HG03565 (cell line): ENCODE data around the gene DNAJB8.

Source experiments
- ATAC-seq: cut with Tn5 transposase; IDR thresholded peaks from one replicate; pipeline ENCODE4 v1.9.1; 2021; ENCODE audit warnings: mild to moderate bottlenecking, moderate library complexity; ENCODE audit not compliant: unreplicated experiment

DNAJB8 gene

GRCh38 chr3:128495435-128495970 is 28.8 kb upstream of the DNAJB8 start:
- ATAC-seq, result no peak

- ATAC-seq, result no peak
Measured at GRCh38 chr3:128494367-128494650, 27.6 kb upstream of the DNAJB8 start.

DNA sequence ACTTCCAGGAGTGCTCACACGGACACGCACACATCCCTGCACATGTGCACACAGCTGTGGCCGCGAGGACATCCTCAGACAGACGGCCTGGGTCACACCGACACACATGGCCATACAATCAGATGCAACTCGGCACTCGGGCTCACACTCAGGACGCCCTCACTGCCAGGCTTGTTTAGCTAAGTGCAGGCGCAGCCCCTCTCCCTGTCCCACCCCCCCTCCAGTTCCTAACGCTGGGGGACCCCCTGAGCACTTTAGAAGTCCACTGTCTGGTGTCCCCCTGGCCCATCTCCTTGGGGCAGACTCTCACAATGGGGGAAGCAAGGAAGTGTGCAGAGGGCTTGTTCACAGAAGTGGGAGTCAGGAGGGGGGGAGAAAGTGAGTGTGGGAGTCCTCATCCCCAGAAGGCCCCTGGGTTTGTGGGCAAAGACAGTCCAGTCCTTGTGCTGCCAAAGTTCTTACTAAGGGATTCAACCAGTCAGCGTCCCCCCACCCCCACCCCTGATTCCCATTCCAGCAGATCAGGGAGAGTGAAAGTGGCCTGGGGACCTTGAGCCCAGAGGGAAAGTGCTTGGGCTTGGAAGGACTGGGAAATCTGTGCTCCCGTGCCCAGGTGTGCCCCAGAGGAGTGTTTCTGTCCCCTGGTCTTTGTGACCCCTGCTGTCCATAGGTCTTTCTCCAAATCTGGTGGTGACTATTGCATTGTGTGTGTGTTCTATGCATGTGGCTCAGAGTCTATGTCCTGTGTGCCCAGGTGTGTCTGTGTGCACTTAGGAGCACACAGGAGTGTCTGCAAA is 27.1 kb upstream of the DNAJB8 start:
- ATAC-seq, result no peak

GRCh38 chr3:128492671-128493569 is 26.2 kb upstream of the DNAJB8 start, which contains the start of gene GATA2:
Gene GATA2, minus strand, starts transcription at chr3:128493201. Its CDS starts 6,170 bp downstream, at chr3:128487031.
- no peak for ATAC-seq

- no peak for ATAC-seq
Measured at GRCh38 chr3:128491941-128492670, 25.4 kb upstream of the DNAJB8 start.

GRCh38 chr3:128491691-128491940 is 24.9 kb upstream of the DNAJB8 start:
- no peak for ATAC-seq

DNA sequence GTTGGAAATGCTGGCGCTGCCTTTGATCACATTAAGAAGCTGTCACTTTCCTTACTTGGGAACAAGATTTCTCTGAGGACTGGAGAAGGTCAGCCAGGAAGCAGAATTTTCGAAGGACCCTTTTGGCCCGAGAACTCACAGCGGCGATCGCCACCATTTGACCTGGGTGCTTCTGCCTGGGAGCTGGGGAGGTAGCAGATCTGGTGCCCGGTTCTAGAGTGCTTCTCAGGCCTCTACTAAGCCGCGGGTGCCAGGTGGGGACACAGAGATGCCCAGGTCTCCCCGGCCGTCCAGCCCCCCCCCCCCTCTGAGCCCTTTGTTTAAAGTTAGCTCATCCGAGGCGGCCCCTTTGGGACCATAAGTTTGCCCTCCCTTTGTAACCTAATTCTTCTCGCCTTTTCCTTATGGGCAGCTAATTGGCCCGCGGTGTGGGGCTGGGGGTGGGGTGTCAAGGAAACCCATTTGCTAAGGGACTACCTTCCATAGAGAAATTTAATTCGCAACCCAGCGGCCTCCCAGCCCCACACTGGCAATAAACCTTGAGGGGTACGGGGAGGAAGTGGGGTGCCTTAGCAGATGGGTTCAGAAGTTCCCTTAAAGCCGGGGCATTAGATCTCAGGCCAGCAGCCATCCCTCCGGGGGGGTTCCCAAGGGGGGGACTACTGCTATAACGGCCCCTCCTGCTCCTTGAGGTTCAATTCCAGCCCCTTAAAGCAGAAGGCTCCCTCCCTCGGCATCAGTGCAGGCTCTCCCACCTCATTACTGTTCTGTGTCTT is 24.4 kb upstream of the DNAJB8 start:
- no peak for ATAC-seq

DNA sequence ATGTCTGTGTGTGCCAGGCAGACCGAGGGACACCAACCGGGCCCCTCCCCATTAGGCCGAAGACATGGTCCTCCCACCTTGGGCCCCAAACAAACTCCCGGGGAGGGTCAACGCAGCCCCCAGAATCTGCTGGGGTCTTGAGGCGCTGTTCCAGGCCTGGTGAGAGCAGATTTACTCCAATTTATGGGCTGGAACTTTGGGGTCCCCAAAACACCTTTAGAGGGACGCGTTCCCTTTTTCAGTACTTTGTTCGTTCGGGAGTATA is 23.9 kb upstream of the DNAJB8 start:
- no peak for ATAC-seq

- ATAC-seq, result no peak
Measured at GRCh38 chr3:128489927-128490649, 23.4 kb upstream of the DNAJB8 start.

DNA sequence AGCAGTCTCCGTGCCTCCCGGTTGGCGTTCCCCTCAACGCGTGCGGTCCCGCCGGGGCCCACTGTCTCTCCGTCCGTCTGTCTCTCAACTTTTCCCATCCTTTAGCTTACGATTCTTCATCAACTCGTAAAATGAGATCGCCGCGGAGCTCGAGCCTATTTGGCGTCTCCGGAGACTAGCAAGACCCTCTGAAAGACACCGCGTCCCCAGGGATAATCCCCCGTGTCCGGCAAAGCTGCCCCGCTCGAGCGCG is 22.9 kb upstream of the DNAJB8 start:
- ATAC-seq, result no peak

- ATAC-seq, result no peak
Measured at GRCh38 chr3:128488991-128489673, 22.4 kb upstream of the DNAJB8 start.

- no peak for ATAC-seq
Measured at GRCh38 chr3:128488636-128488990, 21.9 kb upstream of the DNAJB8 start.

DNA sequence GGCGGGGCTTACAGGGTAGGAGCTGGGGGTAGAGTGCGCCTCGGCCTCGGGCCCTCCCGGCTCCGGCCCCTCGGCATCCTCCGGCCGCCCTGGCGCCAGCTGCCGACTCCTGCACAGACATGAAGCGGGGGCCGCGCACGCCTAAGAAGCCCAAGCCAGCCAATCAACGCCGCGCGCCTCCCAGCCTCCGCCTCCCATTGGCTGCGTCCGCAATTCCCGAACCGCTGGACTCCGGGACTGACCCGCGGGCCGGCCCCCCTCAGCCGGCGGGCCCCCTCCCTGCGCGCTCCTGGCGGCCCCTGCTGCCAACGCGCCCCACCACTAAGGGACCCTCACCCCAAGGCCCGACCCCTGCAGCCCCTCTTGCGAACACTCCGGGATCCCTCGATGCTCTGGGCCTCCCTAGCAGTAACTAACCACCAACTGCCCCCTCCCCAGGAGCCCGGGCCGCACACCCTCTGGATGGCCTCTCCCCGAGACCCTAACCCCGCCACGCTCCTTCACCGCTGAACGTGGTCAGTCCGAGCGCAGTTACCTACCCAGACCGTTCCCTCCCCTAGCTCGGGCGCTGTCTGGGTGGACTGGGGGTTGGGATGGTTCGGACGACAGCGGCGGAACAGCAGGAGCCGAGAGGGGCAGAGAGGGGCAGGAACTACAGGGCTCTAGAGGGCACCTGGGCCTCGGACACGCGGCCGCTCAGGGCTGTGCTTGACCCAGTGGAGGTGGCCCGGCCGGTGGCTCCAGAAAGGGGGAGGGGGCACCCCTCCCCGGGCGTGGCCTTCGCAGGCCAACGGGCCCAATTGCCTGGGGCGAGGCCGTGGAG is 21.3 kb upstream of the DNAJB8 start:
- ATAC-seq, result no peak

DNA sequence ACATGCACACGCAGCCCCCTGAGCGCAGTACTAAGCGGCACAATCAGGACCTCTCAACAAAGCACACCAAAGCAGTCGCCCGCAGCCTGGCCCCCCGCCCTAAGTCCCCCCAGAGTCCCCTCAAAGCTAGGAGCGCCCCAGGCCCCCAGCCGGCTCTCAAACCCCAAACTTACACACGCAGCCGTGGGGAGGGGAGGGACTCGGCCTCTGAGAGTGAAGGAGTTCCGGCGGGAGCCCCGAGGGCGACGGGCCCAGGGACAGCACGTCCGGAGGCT is 20.8 kb upstream of the DNAJB8 start:
- ATAC-seq, result no peak

GRCh38 chr3:128486681-128487537 is 20.2 kb upstream of the DNAJB8 start:
- no peak for ATAC-seq

DNA sequence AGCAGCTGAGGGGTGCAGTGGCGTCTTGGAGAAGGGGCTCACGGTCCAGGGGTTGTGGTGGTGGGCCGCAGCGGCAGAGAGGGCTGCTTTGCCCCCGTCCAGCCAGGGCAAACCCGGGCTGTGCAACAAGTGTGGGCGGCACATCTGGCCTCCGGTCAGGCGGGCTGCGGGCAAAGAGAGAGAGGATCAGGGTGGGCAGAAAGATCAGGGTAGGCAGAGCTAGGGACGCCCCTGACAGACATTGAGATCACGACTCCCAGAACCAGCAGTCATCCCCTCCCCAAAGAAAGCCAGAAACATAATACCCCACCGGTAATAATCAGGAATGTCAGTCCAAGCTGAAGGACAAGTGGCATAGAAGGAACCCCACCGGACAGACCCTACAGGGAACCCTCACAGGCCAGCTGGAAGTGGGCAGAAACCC is 19.5 kb upstream of the DNAJB8 start:
- no peak for ATAC-seq

DNA sequence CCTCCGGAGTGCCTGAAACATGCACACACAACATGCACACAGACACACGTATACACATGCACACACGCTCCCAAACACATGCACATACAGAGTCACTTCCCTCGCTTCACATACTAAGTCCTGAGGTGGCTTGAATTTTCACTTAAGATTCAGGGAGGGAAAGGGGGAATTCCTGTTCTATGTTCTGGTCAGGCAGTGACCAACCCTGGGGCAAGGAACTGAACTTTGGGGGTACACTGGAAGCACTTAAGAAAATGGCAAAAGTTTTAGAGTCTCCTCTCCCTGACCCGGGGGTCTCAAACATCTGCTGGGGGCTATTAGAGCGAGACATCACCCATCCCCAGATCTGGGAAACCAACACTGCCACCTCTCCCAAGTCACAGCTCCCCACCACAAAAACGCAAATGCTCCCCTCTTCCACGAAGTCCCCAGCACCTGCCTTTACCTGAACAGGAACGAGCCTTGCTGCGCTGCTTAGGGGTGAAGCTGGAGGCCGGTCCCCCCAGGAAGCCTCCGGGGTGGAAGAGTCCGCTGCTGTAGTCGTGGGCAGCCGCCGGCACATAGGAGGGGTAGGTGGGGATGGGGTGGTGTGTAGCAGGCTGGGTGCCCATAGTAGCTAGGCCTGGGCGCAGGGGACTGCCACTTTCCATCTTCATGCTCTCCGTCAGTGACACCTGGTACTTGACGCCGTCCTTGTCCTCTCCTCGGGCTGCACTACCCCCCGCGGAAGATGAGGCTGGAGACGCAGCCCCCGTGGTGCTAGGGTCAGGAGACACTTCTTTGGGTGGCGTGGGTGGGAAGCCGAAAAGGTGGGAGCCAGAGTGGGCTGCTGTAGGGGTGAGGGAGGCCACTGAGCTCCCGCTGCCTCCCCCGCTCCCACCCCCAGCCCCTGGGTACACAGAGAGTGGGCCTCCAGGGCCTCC is 18.9 kb upstream of the DNAJB8 start:
- ATAC-seq, result no peak
